Lower leg skin (tissue), 4 donors: ENCODE data around the gene DNMBP. TPM values are rescaled to one million over a fixed set of nuclear protein-coding genes. Genes with fewer than 3 reads are reported as not detected.
"Not testable (repeated sequence)": the region's sequence is repeated elsewhere in the genome, so short reads cannot be mapped to it uniquely, and the experiment has no call there.

Experiments
- DNase-seq, 2 donors: peaks; one replicate each; pipeline ENCODE4 v3.0.0-alpha.2; 2019; ENCODE audit warnings: low spot score in 2 of 2
- H3K4me3 ChIP-seq: fragments of 200-600 bp; sonication (generic); 2 replicates; pipeline ENCODE4 v1.5.1; 2017; ENCODE audit warnings: mild to moderate bottlenecking, low read depth; ENCODE audit not compliant: poor library complexity, severe bottlenecking
- POLR2A ChIP-seq, 2 donors: fragments of 450-650 bp; IDR thresholded peaks; one replicate each; pipeline ENCODE4 v1.6.1; 2016 to 2017; ENCODE audit warnings: antibody characterized with exemption in 2 of 2, mild to moderate bottlenecking in 1 of 2, moderate library complexity in 1 of 2
- WGBS, 2 donors: methylation state at CpG; one replicate each; pipeline ENCODE4 v1.1.5; 2018; 5-methylcytosine and 5-hydroxymethylcytosine counted together
- intact Hi-C: fragments of 100-400 bp; cut with DNase I; formaldehyde crosslinking; loops from one replicate; pipeline ENCODE4 v1.15.0; 2023; ENCODE audit warnings: low total_unique reads
- total RNA-seq, 4 donors: library from RNA; depleted of rRNA; stranded (reverse); fragments of >200 nt; gene quantifications; one replicate each; pipeline ENCODE4 v1.1.0, GENCODE V29; 2016
- TF ChIP-seq, protein P1 (sequence below), 3 donors: fragments of 450-650 bp; IDR thresholded peaks; one replicate each; pipeline ENCODE4 v1.5.1; 2016; ENCODE audit warnings: antibody characterized with exemption in 3 of 3, mild to moderate bottlenecking in 3 of 3, moderate library complexity in 2 of 3

DNMBP gene
- total RNA-seq, 4 donors from 2014 or later = 39.8 to 78.0 (median 61.9) TPM

- H3K4me3 ChIP-seq = no peak overlapping the region
- 73 to 80% methylated on average over 3 of the region's 3 CpGs for WGBS, 2 donors
- TF ChIP-seq, protein P1, sequence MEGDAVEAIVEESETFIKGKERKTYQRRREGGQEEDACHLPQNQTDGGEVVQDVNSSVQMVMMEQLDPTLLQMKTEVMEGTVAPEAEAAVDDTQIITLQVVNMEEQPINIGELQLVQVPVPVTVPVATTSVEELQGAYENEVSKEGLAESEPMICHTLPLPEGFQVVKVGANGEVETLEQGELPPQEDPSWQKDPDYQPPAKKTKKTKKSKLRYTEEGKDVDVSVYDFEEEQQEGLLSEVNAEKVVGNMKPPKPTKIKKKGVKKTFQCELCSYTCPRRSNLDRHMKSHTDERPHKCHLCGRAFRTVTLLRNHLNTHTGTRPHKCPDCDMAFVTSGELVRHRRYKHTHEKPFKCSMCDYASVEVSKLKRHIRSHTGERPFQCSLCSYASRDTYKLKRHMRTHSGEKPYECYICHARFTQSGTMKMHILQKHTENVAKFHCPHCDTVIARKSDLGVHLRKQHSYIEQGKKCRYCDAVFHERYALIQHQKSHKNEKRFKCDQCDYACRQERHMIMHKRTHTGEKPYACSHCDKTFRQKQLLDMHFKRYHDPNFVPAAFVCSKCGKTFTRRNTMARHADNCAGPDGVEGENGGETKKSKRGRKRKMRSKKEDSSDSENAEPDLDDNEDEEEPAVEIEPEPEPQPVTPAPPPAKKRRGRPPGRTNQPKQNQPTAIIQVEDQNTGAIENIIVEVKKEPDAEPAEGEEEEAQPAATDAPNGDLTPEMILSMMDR (IDR thresholded peaks at IDR 0.05) = no peak
- no peak for TF ChIP-seq POLR2A (IDR thresholded peaks at IDR 0.05)
- intact Hi-C loops = no loop called here
- DNase-seq = no peak
These were observed 65.8 kb downstream of the DNMBP start for GRCh38 chr10:99943908-99944307.

DNA sequence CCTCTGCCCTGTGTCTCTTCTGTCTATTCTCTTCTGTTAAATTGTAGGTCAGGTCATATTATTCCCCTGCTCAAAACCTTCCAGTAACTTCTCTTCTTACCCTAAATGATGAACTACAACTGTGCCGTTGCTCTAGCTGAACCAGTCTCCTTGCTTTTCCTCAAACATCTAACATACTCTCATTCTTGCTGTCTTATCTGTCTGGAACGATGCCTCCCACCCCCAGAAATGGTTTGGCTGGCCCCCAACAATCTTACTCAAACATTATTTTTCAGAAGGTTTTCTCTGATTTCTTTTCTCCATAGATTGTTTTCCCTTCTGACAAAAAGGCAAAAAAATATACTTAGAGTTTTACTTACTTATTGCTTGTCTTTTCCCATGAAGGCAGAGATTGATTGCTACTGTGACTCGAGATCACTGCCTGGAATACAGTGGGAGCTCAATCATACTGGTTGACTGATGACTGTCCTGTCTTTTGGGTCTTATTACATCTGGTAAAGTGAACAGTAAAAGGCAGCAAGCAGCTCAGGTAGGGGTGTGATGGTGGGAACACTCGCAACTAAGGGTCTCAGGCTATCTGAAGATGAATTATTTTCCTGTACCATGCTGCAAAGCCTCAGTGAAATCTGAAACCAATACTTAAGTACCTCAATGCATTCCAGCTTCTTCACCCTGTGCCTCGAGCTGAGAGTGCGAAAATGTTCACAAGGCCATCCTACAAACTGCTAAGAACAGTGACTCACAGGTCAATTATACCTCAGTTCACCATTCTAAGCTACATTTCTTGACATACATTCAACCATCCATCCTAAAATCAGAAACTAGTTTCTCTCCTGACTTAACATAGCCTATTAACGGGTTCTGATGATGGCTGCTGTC lies 67.6 kb downstream of the DNMBP start:
- no peak overlapping the region for H3K4me3 ChIP-seq
- intact Hi-C loops = no loop called here
- TF ChIP-seq, protein P1 (IDR thresholded peaks at IDR 0.05) = no peak
- TF ChIP-seq POLR2A (IDR thresholded peaks at IDR 0.05) = no peak
- WGBS, 2 donors = 72 to 77% methylated on average over 7 of the region's 7 CpGs
- no peak for DNase-seq

- 68 to 69% methylated on average over 3 of the region's 3 CpGs for WGBS, 2 donors
- intact Hi-C loops = no loop called here
- no peak overlapping the region for H3K4me3 ChIP-seq
- TF ChIP-seq POLR2A (IDR thresholded peaks at IDR 0.05) = no peak
- TF ChIP-seq, protein P1 (IDR thresholded peaks at IDR 0.05) = no peak
- DNase-seq = no peak
These were observed 71.2 kb downstream of the DNMBP start for GRCh38 chr10:99938563-99938962.

GRCh38 chr10:99937630-99938029 lies 72.1 kb downstream of the DNMBP start:
- WGBS, 2 donors = 95% methylated on average over 3 of the region's 3 CpGs
- no peak overlapping the region for H3K4me3 ChIP-seq
- TF ChIP-seq, protein P1 (IDR thresholded peaks at IDR 0.05) = no peak
- no peak for TF ChIP-seq POLR2A (IDR thresholded peaks at IDR 0.05)
- intact Hi-C loops = no loop called here
- DNase-seq = no peak

- DNase-seq, H3K4me3 ChIP-seq, intact Hi-C loops: not testable (repeated sequence)
- 63 to 69% methylated on average over 3 of the region's 7 CpGs for WGBS, 2 donors
These were observed 77.4 kb downstream of the DNMBP start for GRCh38 chr10:99932203-99932957.
